ENCODE data around the gene POLDIP3. TPM values are rescaled to one million over a fixed set of nuclear protein-coding genes. Genes with fewer than 3 reads are reported as not detected.
"Not testable (repeated sequence)": the region's sequence is repeated elsewhere in the genome, so short reads cannot be mapped to it uniquely, and the experiment has no call there.

The POLDIP3 gene
- total RNA-seq, 6 experiments from 2014 or later = 54.2 to 63.7 (median 58.1) TPM

DNA sequence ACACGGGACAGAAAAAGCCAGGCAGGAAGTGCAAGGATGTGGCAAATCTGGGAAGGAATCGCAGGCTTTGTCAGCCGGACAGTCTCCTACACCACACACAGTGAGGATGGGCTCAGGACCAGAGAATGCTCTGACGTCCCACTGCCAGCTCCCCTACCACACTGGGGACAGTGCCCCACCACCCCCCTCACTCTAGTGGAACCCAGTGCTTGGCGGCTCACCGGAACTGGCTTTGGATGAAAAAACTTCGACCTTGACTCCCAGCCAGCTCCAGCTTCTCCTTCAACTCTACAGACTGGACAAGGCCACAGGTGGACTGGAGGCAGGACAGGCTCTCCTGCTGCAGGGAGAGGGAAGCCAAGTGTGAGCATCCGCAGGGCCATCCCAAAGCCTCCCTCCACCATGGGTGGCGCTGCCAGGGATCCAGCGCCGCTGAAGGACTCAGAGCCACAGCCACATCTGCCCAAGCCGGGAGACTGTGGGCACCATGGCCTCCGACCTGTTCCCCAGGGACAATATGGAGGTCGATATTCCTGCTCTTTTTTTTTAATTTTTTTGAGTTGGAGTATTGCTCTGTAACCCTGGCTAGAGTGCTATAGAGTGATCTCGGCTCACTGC, 37.0 kb downstream of the POLDIP3 start:
- H3K27ac Mint-ChIP-seq = no peak overlapping the region
- peaks cover 9% of the 10 kb centered on the region; the same call in 1 of the 2 replicates for H3K36me3 Mint-ChIP-seq (ENCODE audit: low read depth)
- H3K27me3 Mint-ChIP-seq (ENCODE audit: insufficient read depth) = no peaks in the 10 kb centered on the region
- no peak for TF ChIP-seq CTCF (IDR thresholded peaks at IDR 0.05)
- no peak overlapping the region for H3K4me3 Mint-ChIP-seq
- no peak for DNase-seq
- H3K9me3 Mint-ChIP-seq = no peaks in the 10 kb centered on the region
- H3K4me1 Mint-ChIP-seq (ENCODE audit: low read depth) = peaks cover 13% of the 10 kb centered on the region

GRCh38 chr22:42577141-42577540, 37.5 kb downstream of the POLDIP3 start:
- H3K36me3 Mint-ChIP-seq (ENCODE audit: low read depth); H3K4me1 Mint-ChIP-seq (ENCODE audit: low read depth); H3K9me3 Mint-ChIP-seq; DNase-seq; H3K27ac Mint-ChIP-seq; H3K27me3 Mint-ChIP-seq (ENCODE audit: insufficient read depth); H3K4me3 Mint-ChIP-seq: not testable (repeated sequence)

- not testable (repeated sequence) for DNase-seq; H3K27me3 Mint-ChIP-seq (ENCODE audit: insufficient read depth); H3K4me3 Mint-ChIP-seq; H3K36me3 Mint-ChIP-seq (ENCODE audit: low read depth); H3K4me1 Mint-ChIP-seq (ENCODE audit: low read depth); H3K9me3 Mint-ChIP-seq; H3K27ac Mint-ChIP-seq
These were observed 38.6 kb downstream of the POLDIP3 start for GRCh38 chr22:42575996-42576574.

GRCh38 chr22:42574468-42574867, 40.2 kb downstream of the POLDIP3 start:
- not testable (repeated sequence) for H3K27me3 Mint-ChIP-seq (ENCODE audit: insufficient read depth); DNase-seq; H3K4me3 Mint-ChIP-seq; H3K36me3 Mint-ChIP-seq (ENCODE audit: low read depth); H3K4me1 Mint-ChIP-seq (ENCODE audit: low read depth); H3K9me3 Mint-ChIP-seq; H3K27ac Mint-ChIP-seq

DNA sequence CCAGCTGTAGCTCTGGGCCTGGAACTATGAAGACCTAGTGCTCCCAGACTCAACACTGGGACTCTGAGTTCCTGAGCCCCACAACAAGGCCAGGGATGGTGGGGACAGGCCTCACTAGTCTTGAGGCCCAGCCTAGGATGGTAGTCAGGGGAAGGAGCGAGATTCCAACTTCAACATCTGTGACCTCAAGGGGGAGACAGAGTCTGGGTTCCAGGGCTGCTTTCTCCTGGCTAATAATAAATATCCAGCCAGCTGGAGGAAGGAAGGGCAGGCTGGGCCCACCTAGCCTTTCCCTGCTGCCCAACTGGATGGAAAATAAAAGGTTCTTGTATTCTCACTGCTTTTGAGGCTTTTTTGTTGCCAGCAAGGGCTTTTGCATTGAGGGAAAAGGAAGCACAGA, 40.6 kb downstream of the POLDIP3 start:
- not testable (repeated sequence) for H3K27me3 Mint-ChIP-seq (ENCODE audit: insufficient read depth); H3K27ac Mint-ChIP-seq; DNase-seq; H3K4me3 Mint-ChIP-seq; H3K4me1 Mint-ChIP-seq (ENCODE audit: low read depth); H3K9me3 Mint-ChIP-seq; H3K36me3 Mint-ChIP-seq (ENCODE audit: low read depth)

DNA sequence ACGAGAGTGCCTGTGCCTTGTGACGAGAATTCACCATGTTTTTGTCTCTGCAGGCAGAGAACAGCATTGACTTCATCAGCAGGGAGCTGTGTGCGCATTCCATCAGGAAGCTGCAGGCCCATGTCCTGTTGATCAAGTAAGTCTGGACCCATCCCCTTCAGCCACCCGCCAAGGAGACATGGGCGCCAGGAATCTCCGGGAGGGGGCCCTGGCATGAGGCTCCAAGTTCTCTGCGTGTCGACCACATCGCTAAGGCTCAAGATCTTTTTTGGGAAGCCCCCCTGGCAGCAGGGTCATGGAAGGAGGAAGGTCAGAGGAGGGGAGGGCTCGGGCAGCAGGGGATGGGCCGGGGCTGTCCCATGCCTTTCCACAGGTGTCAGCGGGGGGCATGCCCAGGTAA, 43.6 kb downstream of the POLDIP3 start:
- DNase-seq; H3K36me3 Mint-ChIP-seq (ENCODE audit: low read depth); H3K9me3 Mint-ChIP-seq; H3K27me3 Mint-ChIP-seq (ENCODE audit: insufficient read depth); H3K4me3 Mint-ChIP-seq; H3K4me1 Mint-ChIP-seq (ENCODE audit: low read depth); H3K27ac Mint-ChIP-seq: not testable (repeated sequence)

DNA sequence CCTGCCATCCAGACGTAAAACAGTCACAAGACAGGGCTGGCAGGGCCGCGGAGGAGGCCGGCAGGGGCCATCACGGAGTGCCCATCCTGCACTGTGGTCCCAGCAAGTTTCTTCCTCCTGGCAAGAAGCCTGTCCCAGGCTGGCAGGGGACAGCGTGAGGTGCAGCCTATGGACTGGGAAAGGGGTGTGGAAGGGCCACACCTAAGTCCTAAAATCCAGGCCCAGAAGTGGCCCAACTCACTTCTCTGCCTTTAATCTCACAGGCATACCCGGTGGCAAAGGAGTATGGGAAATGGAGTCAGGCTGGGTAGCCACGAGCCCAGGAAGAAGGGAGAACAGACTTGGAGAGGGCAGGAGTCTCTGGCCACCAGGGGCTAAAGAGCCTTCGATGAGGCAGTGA, 44.1 kb downstream of the POLDIP3 start:
- not testable (repeated sequence) for H3K27ac Mint-ChIP-seq; H3K9me3 Mint-ChIP-seq; DNase-seq; H3K4me3 Mint-ChIP-seq; H3K36me3 Mint-ChIP-seq (ENCODE audit: low read depth); H3K4me1 Mint-ChIP-seq (ENCODE audit: low read depth); H3K27me3 Mint-ChIP-seq (ENCODE audit: insufficient read depth)

DNA sequence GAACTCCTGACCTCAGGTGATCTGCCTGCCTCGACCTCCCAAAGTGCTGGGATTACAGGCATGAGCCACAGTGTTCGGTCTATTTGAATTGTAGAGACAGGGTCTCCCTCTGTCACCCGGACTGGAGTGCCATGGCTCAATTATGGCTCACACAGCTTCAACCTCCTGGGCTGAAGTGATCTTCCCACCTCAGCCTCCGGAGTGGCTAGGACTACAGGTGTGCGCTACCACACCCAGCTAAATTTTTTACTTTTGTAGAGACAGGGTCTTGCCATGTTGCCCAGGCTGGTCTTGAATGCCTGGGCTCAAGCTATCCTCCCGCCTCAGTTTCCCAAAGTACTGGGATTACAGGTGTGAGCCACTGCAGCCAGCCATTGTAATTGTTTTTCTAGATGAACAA, 46.7 kb downstream of the POLDIP3 start:
- H3K9me3 Mint-ChIP-seq; H3K4me1 Mint-ChIP-seq (ENCODE audit: low read depth); H3K27ac Mint-ChIP-seq; H3K36me3 Mint-ChIP-seq (ENCODE audit: low read depth); H3K27me3 Mint-ChIP-seq (ENCODE audit: insufficient read depth); H3K4me3 Mint-ChIP-seq; DNase-seq: not testable (repeated sequence)

- no peaks in the 10 kb centered on the region for H3K9me3 Mint-ChIP-seq
- no peaks in the 10 kb centered on the region; the same call in 1 of the 2 replicates for H3K36me3 Mint-ChIP-seq (ENCODE audit: low read depth)
- H3K27me3 Mint-ChIP-seq (ENCODE audit: insufficient read depth) = peaks cover 1% of the 10 kb centered on the region
- no peak for TF ChIP-seq CTCF (IDR thresholded peaks at IDR 0.05)
- no peaks in the 10 kb centered on the region for H3K4me1 Mint-ChIP-seq (ENCODE audit: low read depth)
- H3K4me3 Mint-ChIP-seq = no peak overlapping the region
- no peak overlapping the region for H3K27ac Mint-ChIP-seq
- DNase-seq = no peak
These were observed 48.7 kb downstream of the POLDIP3 start for GRCh38 chr22:42565956-42566355.

All from HFFc6 (cell line).